Measurements from ENCODE around the gene DUOX1.

Gene DUOX1

GRCh38 chr15:45106002-45106790 lies 23.6 kb upstream of the DUOX1 start:
- no peak for DNase-seq

DNA sequence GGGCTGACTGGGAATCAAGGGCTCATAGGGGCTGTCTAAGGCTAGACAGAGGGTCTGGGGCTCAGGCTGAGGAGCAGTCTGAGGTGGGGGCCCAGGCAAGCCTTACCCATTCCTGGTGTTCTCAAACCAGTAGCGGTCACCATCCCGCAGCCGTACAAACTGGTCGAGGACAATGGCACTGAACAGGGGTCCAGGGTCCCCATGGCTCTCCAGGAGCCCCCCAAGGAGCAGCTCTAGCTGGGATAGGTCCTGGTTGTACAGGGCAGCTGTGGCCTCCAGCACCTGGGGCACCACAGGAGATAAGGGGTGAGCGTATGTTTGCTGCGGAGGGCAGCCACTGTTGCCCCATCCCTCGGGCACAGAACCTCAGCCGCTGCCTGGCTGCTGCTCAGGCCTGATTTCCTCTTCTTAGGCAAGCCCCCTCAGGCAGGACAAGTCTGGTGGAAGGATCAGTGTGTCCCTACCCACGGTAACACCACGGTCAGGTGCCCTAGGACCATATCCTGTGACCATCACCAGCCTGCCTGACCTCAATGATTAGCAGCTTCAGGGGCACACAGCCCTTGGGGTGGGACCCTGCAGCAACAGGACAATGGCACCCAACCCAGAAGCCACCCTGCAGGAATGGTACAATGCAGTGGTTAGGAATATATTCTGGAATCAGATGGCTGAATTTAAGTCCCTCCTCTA lies 21.7 kb upstream of the DUOX1 start:
- no peak for DNase-seq

DNA sequence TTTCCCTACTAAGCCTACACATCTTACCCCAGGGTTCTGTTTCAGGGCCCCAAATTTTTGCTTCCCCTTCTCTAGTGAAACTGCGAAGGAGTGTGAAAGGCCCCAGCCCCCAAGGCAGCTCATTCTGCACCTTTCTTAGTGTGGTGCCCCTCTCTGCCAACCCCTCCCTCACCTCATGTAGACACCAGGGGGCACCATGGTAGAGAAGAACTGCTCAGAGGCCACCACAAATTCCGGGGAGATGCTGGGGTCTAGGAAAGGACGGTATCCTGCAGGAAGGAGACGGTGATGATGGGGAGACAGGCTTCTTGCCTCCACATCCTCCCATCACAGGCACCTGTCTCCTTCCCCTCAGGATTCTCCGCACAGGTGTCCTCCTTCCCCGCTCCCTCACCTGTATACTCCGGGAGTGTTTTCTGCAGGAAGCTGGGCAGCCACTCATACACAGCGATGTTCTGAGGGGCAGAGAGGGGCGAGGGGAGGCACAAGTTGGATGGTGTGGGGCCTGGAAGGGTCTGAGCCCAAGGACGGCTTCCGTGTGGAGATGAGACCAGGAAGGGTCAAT lies 19.5 kb upstream of the DUOX1 start:
- no peak for DNase-seq

GRCh38 chr15:45111390-45112142 lies 18.2 kb upstream of the DUOX1 start:
- DNase-seq = no peak

DNA sequence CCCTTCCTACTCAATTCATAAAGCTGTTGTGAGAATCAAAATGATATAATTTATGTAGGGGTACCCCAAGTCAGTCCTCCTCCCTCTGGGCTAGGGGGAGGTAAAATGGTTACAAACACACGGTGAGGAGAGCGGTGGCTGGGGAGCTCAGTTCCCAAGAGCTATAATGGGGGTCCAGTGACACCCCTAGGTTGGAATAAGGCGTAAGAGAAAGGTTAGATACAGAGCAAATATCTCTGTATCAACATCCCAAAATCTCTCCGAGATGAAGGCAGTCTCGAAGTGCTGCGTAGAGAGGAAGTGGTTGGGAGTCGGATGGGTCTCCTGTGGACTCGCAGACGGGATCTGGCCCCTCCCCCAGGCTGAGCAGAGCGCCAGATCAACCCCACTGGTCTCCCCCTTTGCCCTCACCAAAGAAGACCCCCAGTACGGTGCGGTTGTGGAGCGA lies 17.6 kb upstream of the DUOX1 start:
- no peak for DNase-seq

GRCh38 chr15:45112591-45113379 lies 17.0 kb upstream of the DUOX1 start:
- no peak for DNase-seq

DNA sequence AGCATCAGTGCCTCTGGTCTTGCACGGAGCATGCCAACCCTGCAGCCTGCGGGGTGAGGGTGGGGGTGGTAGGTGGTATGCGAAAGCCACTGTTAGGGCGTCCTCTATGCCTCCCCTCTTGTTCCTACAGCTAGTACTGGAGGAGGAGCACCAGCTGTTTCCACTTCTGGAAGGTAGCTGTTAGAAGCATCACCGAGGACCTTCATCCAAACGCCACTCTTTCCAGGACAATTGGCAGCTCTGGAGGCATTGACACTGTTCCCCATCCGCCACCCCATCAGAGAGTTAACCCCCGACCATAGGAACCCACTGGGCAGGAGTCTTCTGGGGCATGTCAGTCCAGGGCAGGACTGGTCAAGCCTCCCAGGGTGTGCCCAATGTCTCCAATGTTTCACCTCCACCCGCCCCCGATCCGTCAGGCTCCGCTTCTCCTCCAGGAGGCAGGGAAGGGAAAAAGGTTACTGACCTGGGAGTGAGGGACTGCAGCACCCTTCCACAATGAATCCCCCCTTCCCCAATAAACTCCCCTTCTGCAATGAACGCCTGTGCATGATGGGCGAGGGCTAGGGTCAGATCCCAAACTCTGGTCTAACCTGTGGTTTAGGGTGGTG lies 16.3 kb upstream of the DUOX1 start:
- no peak for DNase-seq

DNA sequence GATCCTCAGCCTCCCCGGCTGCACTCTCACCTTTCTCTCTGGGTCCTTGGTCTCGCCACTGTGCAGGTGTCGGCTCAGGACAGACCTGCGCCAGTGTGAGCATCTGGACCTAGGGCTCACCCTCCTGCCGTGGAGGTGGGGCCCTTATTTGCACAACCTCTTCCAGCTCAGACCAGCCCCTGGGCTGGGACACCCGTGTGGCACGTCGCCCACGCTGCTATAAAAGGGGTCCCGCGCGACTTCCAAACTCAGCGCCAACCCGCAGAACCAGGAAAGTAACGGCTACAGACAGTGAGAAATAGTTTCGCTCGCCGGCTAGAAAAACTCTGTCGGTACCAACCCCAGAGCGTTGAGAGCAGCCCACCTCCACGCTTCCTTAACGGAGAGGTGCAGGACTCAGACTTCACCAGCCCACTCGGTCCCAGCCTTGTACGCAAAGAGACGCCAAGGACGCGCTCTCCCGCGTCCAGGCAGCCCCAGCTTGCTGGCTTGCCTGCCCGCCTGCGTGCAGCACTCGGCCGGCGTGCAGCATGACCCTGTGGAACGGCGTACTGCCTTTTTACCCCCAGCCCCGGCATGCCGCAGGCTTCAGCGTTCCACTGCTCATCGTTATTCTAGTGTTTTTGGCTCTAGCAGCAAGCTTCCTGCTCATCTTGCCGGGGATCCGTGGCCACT lies 15.6 kb upstream of the DUOX1 start, which contains the start of the genes DUOX2 and DUOXA2:
Gene DUOX2 (minus strand): TSS at position 97 of the 675 bp plus-strand sequence. CDS start 761 bp downstream, outside the sequence.
Gene DUOXA2 (plus strand): TSS at position 251 of the 675 bp plus-strand sequence. CDS start 280 bp downstream, at position 531.
- DNase-seq = no peak

GRCh38 chr15:45114751-45115085 lies 15.1 kb upstream of the DUOX1 start:
- DNase-seq = no peak

- no peak for DNase-seq
Measured at GRCh38 chr15:45115312-45115820, 14.4 kb upstream of the DUOX1 start.

DNA sequence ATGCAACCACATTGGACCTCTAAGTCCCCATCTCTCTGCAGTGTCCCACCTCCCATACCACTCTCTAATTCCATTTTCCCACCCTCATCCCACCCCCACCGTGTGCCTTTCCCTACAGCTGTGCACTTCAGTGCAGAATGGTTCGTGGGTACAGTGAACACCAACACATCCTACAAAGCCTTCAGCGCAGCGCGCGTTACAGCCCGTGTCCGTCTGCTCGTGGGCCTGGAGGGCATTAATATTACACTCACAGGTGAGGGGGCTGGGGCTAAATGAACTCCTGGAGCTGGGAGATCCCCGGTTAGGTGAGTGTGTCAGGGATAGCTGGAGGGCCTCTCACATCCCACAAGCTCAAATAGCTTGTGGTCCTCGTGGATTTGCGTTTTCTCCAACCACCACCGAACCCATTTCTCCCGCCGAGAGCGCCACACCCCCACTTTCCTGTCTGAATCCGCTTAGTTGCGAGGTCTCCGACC lies 13.8 kb upstream of the DUOX1 start:
- DNase-seq = no peak

GRCh38 chr15:45116482-45117307 lies 13.1 kb upstream of the DUOX1 start:
- no peak for DNase-seq

GRCh38 chr15:45117308-45118130 lies 12.3 kb upstream of the DUOX1 start:
- DNase-seq = no peak

- peak; percentile 38 for DNase-seq
Measured at GRCh38 chr15:45118131-45118588, 11.6 kb upstream of the DUOX1 start.

GRCh38 chr15:45118996-45119395 lies 10.8 kb upstream of the DUOX1 start:
- no peak for DNase-seq

DNA sequence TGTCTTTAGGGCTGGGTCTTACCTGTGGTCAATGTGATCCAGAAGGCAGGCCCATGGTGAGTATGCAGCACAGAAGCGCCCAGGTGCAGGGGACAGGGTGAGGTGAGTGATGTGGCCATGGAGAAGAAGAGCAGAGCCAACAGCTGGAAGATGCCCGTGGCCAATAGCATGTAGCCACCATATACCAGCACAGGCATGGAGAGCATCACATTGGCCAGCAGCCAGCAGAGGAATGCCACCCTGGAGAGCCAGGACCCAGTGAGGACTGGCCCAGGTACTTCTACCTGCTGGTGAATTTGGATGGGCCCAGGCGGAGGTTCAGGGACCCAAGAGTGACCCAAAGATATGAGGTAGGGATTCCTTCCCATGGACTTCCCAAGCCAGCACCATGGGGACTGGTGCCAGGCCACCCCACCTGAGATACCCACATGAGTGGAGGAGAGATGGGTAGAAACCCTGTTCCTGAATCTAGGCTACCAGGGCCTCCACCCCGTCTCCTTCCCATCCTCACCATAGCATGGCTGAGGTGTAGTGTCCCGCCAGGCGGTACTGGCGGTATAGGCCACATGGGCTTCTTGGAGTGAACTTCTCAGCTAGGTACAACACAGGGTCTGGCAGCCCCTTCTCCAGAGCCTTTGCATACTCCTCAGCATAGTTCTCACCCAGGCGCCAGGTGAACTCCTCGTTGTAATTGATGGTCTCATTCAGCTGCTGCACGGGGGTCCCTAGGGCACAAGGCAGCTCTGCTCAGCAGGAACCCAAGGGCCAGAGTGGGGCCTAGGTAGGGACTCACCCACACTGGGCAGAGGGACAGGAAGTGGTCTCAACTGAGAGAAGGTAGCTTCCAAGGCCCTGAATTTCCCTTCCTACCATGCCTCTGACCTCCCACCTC lies 9.5 kb upstream of the DUOX1 start:
- DNase-seq = no peak

DNA sequence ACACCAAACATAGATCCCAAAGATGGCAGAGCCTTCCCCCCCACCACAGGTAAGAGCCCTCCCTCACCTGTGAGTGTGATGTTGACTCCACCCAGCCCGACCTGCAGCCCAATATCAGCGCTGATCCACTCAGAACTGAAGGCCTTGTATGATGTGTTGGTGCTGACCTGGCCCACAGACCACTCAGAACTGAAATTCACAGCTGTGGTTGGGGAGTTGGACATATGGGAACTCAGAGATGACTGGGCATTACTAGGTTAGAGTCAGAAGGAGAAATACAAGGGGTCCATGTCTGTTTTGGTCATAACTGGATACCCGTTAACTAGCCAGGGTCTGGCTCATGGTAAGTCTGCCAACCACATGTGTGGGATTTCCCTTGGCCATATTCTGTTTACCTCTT lies 8.8 kb upstream of the DUOX1 start:
- DNase-seq = no peak
